HG03139 (cell line): ENCODE data around the gene PLCXD3.

Experiments
- ATAC-seq: cut with Tn5 transposase; IDR thresholded peaks from one replicate; pipeline ENCODE4 v1.9.1; 2021; ENCODE audit not compliant: unreplicated experiment

The PLCXD3 gene

DNA sequence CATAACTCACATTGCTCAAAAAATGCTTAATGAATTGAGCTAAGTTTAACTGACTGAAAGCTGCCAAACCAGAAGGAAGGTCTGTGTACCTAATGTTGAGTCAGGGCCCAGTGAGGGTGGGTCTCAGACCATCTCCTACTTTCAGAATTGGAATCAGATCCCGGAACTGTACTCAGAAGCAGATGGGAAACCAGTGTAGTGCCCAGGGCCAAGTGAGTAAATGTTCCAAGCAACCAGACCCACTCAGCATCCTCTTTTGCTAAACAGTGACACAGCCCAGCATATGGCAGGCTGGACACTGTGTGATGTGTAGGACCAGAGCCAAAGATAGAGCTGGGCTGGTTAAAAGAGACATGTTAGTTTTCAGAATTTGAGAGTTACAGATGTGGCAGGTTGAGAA lies 94.1 kb downstream of the PLCXD3 start:
- ATAC-seq = no peak

DNA sequence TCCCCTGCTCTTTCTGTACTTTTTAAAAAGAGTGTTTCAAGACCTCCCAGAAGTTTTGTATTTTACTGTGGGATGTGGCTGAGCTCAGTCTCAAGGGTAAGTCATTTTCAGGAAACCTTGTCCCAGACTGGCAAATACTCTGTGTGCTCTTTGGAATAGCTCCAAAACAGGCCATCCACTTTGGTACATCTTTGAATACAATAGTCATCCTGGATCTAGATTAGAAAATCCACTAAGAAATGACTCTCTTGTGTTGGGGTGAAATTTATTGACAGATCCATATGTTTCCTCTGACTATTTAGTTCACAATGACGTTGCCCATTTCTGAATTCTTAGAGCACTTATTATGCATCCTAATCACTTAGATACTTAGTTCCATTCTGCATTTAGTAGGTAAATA lies 95.2 kb downstream of the PLCXD3 start:
- no peak for ATAC-seq

GRCh38 chr5:41414598-41414997 lies 95.8 kb downstream of the PLCXD3 start:
- no peak for ATAC-seq

- ATAC-seq = no peak
These were observed 97.3 kb downstream of the PLCXD3 start for GRCh38 chr5:41413074-41413473.

DNA sequence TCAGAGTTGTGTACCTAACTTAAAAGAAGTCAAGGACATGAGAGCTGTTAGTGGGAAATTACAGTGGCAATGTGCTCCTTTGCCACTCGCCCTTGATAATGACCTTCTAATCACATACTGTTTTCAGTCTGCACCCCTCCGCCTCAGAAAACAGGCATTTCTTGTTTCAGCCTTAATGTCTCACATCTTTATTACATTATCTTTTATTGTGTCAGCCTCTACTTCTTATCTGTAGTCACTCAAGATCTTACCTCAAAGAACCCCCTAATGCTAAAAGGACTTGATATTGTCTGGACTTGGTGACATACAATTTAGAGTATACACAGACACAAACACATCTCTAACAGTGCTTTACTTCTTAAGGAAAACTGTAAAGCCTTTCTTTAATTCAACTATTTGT lies 97.9 kb downstream of the PLCXD3 start:
- ATAC-seq = no peak

DNA sequence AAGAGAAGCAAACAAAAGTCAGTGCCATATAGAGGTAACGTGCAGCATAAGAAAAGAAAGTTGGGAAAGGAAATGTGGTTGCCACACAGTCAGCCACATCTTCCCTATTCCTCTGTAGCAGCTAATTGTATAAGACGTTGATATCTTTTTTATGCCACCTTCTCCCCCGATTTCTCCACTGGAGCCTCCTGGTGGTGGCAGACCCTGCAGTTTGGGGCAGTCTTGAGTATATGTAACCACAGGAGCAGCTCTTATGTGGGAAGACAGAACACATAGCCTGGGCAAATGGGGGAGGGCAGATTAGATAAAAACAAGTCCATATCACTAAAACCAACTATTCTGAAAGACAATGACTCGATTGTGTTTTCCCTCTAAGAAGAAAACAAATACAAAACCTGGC lies 99.7 kb downstream of the PLCXD3 start:
- no peak for ATAC-seq

- ATAC-seq = no peak
These were observed 100.1 kb downstream of the PLCXD3 start for GRCh38 chr5:41410307-41410706.

DNA sequence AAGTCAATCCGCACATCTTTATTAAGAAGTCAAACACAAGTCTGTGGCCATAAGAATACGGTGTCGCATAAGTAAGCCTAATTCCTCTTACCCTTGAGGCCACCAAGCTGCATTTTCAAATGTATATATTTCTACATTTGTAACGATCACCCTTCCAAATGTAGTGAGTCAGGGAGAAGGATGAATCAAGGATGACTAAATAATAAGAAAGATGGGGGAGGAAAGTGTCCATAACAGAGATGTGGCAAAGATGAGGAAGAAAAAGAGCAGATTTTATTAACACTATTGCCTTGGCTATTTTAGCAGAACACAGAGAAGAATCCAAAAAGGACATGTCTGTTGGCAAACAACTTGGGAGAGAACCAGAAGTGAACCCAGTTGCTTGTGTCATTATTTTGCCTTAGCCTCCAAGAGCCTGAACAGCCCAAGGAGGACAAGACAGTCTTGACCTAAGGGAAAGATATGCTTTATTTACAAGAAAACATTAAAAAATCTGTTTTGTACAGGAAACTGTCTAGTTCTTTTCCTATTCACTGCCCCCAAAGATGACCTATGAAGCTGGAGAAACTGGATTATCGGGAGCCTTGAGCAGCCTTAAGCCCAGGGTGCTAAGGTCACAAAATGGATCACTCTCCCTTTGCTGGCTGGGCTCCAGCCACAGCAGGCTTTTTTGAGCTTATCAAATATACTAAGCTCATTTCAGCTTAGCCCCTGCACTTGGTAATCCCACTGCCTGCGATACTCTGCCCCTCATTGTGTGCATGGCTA lies 101.5 kb downstream of the PLCXD3 start:
- no peak for ATAC-seq

- no peak for ATAC-seq
These were observed 103.5 kb downstream of the PLCXD3 start for GRCh38 chr5:41406936-41407335.

GRCh38 chr5:41406424-41406823 lies 104.0 kb downstream of the PLCXD3 start:
- ATAC-seq = no peak

DNA sequence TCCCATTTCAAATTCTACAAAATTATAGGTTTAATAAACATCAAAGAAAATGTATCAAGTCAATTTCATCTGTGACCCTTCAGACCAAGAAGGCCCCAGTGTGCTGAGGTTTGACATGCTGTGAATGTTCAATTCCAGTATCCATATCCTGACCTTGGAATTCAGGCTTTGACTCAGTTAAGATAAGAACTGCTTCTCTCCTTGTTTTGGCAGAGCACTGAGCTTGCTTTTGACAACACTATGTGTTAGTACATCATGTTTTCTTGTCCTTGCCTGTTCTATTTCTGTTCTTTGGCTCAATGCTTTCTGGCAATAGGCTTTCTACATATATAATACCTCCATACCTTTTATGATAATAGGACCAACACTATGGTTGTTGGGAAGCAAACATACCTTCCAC lies 105.6 kb downstream of the PLCXD3 start:
- no peak for ATAC-seq

DNA sequence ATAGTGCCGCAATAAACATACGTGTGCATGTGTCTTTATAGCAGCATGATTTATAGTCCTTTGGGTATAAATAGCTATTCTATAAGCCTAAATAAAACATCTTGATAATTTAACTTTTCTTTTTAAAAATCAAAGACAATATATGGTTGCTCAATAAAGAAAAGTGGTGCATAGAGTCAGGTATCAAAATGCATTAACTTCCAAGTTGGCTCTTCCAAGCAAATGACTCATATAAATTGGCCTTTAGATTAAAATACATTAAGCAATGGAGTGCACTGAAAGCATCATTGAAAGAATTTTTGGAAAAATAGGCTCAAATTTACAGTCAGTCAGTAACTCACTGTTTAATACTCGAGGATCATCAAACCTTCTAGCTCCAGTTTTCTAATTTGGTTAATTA lies 106.6 kb downstream of the PLCXD3 start:
- no peak for ATAC-seq

DNA sequence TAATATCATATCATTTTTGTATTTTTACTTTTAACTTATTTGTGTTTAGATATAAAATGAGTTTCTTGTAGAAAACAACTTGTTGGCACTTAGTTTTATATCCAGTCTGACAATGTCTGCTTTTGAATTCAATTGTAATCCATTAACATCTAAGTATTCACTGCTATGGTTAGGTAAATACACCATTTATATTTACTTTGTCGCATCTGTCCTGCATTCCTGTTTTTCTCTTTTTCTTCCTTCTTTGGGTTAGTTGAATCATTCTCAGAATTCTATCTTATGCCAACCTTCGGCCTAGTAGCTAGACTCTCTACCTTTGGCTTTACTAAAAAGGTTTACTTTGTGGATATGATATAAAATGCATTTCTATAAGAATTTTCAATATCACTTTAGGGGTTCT lies 107.6 kb downstream of the PLCXD3 start:
- ATAC-seq = no peak

DNA sequence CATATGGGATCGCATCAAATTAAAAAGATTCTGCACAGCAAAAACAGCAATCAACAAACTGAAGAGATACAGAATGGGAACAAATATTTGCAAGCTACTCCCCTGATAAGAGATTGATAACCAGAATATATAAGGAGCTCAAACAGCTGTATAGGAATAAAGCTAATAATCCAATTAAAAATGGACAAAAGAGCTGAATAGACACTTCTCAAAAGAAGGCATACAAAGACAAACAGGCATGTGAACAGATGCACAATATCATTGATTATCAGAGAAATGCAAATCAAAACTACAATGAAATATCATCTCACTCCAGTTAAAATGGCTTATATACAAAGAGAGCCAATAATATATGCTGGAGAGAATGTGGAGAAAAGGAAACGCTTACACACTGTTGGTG lies 110.6 kb downstream of the PLCXD3 start:
- no peak for ATAC-seq

- ATAC-seq = no peak
These were observed 118.4 kb downstream of the PLCXD3 start for GRCh38 chr5:41392016-41392415.

- ATAC-seq = no peak
These were observed 135.8 kb downstream of the PLCXD3 start for GRCh38 chr5:41374631-41375030.

- ATAC-seq = no peak
These were observed 137.2 kb downstream of the PLCXD3 start for GRCh38 chr5:41373230-41373629.

- ATAC-seq = no peak
These were observed 138.7 kb downstream of the PLCXD3 start for GRCh38 chr5:41371738-41372137.

DNA sequence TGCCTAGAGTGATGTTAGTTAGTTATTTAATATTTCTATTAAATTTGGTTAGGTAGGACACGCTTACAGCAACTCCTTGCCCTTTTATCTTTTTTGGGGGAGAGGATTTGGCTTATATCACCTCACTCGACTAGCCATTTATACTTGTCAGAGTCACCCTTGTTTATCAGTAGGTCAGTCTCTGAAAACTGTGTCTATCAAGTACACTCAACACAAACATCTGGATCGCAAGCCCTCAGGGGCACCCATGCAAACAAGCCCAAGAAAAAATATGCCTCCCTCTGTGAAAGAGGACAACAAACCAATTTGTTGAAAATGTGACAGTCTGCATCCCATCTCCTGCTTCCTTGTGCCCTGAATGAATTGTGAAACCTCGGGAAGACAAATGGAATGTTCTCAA lies 139.9 kb downstream of the PLCXD3 start:
- ATAC-seq = no peak

- ATAC-seq = no peak
These were observed 140.6 kb downstream of the PLCXD3 start for GRCh38 chr5:41369799-41370198.

DNA sequence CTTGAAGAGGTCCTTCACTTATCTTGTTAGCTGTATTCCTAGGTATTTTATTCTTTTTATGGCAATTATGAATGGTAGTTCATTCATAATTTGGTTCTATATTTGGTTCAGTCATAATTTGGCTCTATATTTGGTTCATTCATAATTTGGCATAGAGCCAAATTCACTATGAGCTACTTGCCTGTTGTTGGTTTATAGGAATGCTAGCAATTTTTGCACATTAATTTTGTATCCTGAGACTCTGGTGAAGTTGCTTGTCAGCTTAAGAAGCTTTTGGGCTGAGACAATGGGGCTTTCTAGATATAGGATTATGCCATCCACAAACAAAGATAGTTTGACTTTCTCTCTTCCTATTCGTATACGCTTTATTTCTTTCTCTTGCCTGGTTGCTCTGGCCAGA lies 142.2 kb downstream of the PLCXD3 start:
- no peak for ATAC-seq

DNA sequence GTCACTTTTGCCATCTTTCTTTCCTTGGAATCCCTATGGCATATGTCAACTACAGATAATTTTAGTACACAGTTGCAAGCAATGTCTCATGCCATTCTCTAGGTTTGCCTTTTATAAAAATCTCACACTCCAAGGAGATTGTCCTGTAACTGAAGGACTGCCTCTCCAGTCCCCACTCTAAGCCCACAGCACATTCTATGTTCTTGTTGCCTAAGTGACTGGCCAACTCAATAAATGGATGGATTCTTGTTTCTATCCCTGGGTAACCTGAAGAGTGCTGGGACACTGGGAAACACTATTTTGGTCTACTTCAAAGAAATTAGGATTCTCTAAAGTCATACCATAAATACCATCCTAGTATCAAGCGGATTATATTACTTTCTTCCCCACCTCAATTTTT lies 145.0 kb downstream of the PLCXD3 start:
- ATAC-seq = no peak

DNA sequence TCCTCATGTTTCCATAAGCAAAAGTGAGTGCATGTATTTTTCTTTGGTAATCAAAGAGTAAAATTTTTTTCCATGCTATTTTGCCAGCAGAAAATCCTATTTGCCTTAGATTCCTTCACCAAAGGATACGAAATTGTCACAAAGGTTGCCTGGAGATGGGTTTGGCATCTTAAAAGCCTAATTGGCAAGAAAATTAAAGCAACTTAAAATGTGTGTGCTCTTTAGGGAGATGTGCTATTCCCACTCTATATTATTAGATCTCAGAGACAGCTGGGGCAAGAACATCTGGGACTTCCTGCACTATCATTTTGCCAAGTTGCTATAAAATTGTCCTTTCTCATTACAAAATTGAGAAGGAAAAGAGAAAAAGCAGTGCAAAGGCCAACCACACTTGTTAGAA lies 146.1 kb downstream of the PLCXD3 start:
- ATAC-seq = no peak
